ENCODE data around the gene TMEM222. TPM values are rescaled to one million over a fixed set of nuclear protein-coding genes. Genes with fewer than 3 reads are reported as not detected.
A peak's percentile ranks its signal among the peaks of the same experiment; 100 is the strongest.

Gene TMEM222, protein sequence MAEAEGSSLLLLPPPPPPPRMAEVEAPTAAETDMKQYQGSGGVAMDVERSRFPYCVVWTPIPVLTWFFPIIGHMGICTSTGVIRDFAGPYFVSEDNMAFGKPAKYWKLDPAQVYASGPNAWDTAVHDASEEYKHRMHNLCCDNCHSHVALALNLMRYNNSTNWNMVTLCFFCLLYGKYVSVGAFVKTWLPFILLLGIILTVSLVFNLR
- total RNA-seq (10 to 100 TPM; 21.8 to 22.5 TPM), total RNA-seq (24.1 to 61.3 (median 39.2) reads per million in 172 experiments)
- 27.7 TPM for polyA plus RNA-seq (2013, experiment 1 of 2)
- polyA plus RNA-seq (2013, experiment 2 of 2): 29.6 TPM

- intact Hi-C loops (cut with DNase I, micrococcal nuclease): loop anchor here (2.0 to 10.0 kb wide), 5 partner anchors 21 to 403 kb away; partner anchors contain the start of genes SYTL1 (in 2 of the 2), FAM76A (in 1 of the 2), MAP3K6 (in 1 of the 2) and SLC9A1 (in 1 of the 2)
- peak; percentile 93 for ATAC-seq (ENCODE audit: poor library complexity)
- Mint-ChIP-seq H3K27me3 (peaks cover 4% of the 10 kb centered on the region), H3K4me1 (ENCODE audit: low read depth) (peaks cover 52% of the 10 kb centered on the region), H3K4me3 (peak within 1 kb of the TSS; percentile 99), H3K27ac (peak within 1 kb of the TSS; percentile 88), H3K36me3 (ENCODE audit: low read depth) (peaks cover 46% of the 10 kb centered on the region), H3K9me3 (no peaks in the 10 kb centered on the region)
- TF ChIP-seq, protein P1, sequence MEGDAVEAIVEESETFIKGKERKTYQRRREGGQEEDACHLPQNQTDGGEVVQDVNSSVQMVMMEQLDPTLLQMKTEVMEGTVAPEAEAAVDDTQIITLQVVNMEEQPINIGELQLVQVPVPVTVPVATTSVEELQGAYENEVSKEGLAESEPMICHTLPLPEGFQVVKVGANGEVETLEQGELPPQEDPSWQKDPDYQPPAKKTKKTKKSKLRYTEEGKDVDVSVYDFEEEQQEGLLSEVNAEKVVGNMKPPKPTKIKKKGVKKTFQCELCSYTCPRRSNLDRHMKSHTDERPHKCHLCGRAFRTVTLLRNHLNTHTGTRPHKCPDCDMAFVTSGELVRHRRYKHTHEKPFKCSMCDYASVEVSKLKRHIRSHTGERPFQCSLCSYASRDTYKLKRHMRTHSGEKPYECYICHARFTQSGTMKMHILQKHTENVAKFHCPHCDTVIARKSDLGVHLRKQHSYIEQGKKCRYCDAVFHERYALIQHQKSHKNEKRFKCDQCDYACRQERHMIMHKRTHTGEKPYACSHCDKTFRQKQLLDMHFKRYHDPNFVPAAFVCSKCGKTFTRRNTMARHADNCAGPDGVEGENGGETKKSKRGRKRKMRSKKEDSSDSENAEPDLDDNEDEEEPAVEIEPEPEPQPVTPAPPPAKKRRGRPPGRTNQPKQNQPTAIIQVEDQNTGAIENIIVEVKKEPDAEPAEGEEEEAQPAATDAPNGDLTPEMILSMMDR (IDR thresholded peaks at IDR 0.05): no peak
- no peaks in the 10 kb centered on the region for H3K9me3 ChIP-seq (ENCODE audit: control insufficient read depth in 1 of 2, insufficient read depth in 1 of 2, low read length in 2 of 2)
- ChIA-PET POLR2A (interaction anchor here (0.7 to 3.9 kb wide), 4 partner anchors 11 to 35 kb away, joined by 3 to 24 read pairs (median 6); partner anchors contain the start of gene SYTL1), CTCF (interaction anchor here (1.3 to 3.9 kb wide), 4 partner anchors 11 to 44 kb away, joined by 3 to 16 read pairs (median 6); partner anchors contain the start of genes MAP3K6 and SYTL1)
- peak within 1 kb of the TSS; percentile 86 to 90 for H3K27ac ChIP-seq (ENCODE audit: low read depth in 1 of 2, low read length in 2 of 2)
- H3K4me1 ChIP-seq (ENCODE audit: insufficient read depth, low read length): peaks cover 48% of the 10 kb centered on the region
- no peaks in the 10 kb centered on the region for H3K27me3 ChIP-seq (ENCODE audit: control insufficient read depth in 1 of 2, insufficient read depth in 2 of 2, low read length in 2 of 2)
- peaks cover 29% of the 10 kb centered on the region for H3K36me3 ChIP-seq (ENCODE audit: insufficient read depth, low read length)
- peak; percentile 93 to 99 (median 96) for DNase-seq
- H3K4me3 ChIP-seq (ENCODE audit: low read length): peak within 1 kb of the TSS; percentile 90
Observed at GRCh38 chr1:27321813-27322568, at the start of gene TMEM222. TSS of gene TMEM222 (plus strand) at chr1:27322163. CDS start at chr1:27322198, 35 bp downstream.

- TF ChIP-seq, protein P1 (IDR thresholded peaks at IDR 0.05): no peak
- POLR2A ChIA-PET: no interaction called here
- Mint-ChIP-seq H3K9me3 (no peaks in the 10 kb centered on the region), H3K27ac (no peak overlapping the region), H3K36me3 (ENCODE audit: low read depth) (peaks cover 61% of the 10 kb centered on the region), H3K4me1 (ENCODE audit: low read depth) (no peaks in the 10 kb centered on the region), H3K27me3 (no peaks in the 10 kb centered on the region), H3K4me3 (no peak overlapping the region)
- intact Hi-C loops (cut with DNase I, micrococcal nuclease): no loop called here
- DNase-seq: no peak
- ATAC-seq (ENCODE audit: poor library complexity): no peak
- Histone ChIP-seq H3K4me1 (ENCODE audit: insufficient read depth, low read length) (no peaks in the 10 kb centered on the region), H3K27ac (ENCODE audit: low read depth in 1 of 2, low read length in 2 of 2) (no peak overlapping the region), H3K4me3 (ENCODE audit: low read length) (no peak overlapping the region), H3K9me3 (ENCODE audit: control insufficient read depth in 1 of 2, insufficient read depth in 1 of 2, low read length in 2 of 2) (no peaks in the 10 kb centered on the region), H3K27me3 (ENCODE audit: control insufficient read depth in 1 of 2, insufficient read depth in 2 of 2, low read length in 2 of 2) (no peaks in the 10 kb centered on the region), H3K36me3 (ENCODE audit: insufficient read depth, low read length) (peaks cover 5% of the 10 kb centered on the region)
- CTCF ChIA-PET: interaction anchor here (1.3 kb wide), 1 partner anchor 121 kb away, joined by 3 read pairs; no protein-coding TSS in a partner anchor
Observed at GRCh38 chr1:27274204-27274603, 47.8 kb upstream of the TMEM222 start.

DNA sequence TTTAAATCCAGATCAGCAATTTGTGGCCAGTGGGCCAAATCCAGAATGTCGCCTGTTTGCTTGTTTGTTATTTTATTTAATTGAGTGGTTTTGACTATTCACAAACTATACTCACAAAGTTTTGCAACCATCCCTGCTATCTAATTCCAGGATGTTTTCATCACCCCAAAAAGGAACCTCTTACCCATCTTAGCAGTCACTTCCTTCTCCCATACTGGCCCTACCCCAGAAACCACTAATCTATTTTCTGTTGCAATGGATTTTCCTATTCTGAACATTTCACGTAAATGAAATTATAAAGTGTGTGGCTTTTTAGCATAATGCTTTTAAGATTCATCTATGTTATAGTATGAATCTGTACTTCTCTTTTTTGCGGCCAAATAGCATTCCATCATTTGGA, 46.3 kb upstream of the TMEM222 start:
- CTCF ChIA-PET: interaction anchor here (1.3 kb wide), 1 partner anchor 120 kb away, joined by 3 read pairs; no protein-coding TSS in a partner anchor
- Histone ChIP-seq H3K4me3 (ENCODE audit: low read length) (no peak overlapping the region), H3K27ac (ENCODE audit: low read depth in 1 of 2, low read length in 2 of 2) (no peak overlapping the region), H3K9me3 (ENCODE audit: control insufficient read depth in 1 of 2, insufficient read depth in 1 of 2, low read length in 2 of 2) (no peaks in the 10 kb centered on the region), H3K36me3 (ENCODE audit: insufficient read depth, low read length) (peaks cover 5% of the 10 kb centered on the region), H3K4me1 (ENCODE audit: insufficient read depth, low read length) (no peaks in the 10 kb centered on the region), H3K27me3 (ENCODE audit: control insufficient read depth in 1 of 2, insufficient read depth in 2 of 2, low read length in 2 of 2) (no peaks in the 10 kb centered on the region)
- H3K4me3 Mint-ChIP-seq: no peak overlapping the region
- H3K9me3 Mint-ChIP-seq: no peaks in the 10 kb centered on the region
- no peak for ATAC-seq (ENCODE audit: poor library complexity)
- TF ChIP-seq, protein P1 (IDR thresholded peaks at IDR 0.05): no peak
- POLR2A ChIA-PET: no interaction called here
- no peak overlapping the region for H3K27ac Mint-ChIP-seq
- H3K36me3 Mint-ChIP-seq (ENCODE audit: low read depth): peaks cover 57% of the 10 kb centered on the region
- H3K27me3 Mint-ChIP-seq: no peaks in the 10 kb centered on the region
- no peak for DNase-seq
- intact Hi-C loops (cut with DNase I, micrococcal nuclease): no loop called here
- H3K4me1 Mint-ChIP-seq (ENCODE audit: low read depth): peaks cover 7% of the 10 kb centered on the region
